HS-5 (cell line): ENCODE results near the gene ABAT.
"Not testable (repeated sequence)": the region's sequence is repeated elsewhere in the genome, so short reads cannot be mapped to it uniquely, and the experiment has no call there.

ENCODE experiments used
- DNase-seq: peaks from one replicate; pipeline ENCODE4 v3.0.0-alpha.2; 2012; ENCODE audit warnings: low read depth

The ABAT gene

DNA sequence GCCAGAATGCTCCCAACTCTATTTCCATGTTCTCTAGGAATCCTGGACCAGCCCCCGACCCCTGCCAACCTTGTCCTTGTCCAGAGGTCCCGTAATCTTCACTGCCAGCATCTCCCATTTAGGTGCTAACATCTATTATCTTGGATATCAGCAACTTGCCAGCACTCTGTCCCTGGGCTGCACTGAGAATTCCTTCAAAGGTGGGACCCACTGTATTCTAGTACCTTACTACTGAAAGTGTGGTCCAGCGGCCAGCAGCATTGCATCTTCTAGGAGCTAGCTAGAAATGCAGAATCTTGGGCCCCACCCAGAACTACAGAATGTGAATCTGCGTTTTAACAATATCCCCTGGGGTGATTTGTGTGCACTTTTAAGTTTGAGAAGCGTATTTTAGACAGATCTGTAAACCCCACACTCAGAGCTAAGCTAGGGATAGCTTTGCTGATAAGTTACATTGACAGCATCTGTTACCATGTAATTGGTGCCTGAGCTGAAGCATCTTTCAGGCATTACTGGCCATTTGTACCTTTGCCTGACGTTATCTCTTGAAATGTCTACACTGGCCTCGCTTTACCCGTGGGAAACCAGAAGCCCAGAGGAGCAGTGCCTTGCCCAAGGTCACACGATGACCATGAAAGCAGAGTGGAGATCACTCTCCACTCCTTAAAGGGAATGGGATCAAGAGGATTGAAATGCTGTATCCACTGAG lies 8.3 kb downstream of the ABAT start:
- DNase-seq = no peak

DNA sequence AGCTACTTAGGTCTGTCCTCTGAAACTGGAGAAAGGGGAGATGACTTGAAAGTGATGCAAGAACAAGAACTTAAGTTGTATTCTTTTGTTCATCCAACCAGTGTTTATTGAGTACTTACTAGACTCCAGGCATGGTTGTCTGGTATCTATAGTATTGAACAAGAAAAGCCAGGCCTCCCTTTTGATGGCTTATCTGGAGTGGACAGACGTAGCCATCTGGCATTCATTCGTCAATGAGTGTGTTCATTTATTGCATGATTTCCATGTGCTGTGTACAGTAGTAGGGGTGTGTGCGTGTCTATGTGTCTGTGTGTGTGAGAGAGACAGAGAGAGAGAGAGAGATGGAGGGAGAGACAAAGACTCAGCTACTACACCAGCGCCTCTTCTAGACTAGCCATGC lies 9.2 kb downstream of the ABAT start:
- DNase-seq = no peak

DNA sequence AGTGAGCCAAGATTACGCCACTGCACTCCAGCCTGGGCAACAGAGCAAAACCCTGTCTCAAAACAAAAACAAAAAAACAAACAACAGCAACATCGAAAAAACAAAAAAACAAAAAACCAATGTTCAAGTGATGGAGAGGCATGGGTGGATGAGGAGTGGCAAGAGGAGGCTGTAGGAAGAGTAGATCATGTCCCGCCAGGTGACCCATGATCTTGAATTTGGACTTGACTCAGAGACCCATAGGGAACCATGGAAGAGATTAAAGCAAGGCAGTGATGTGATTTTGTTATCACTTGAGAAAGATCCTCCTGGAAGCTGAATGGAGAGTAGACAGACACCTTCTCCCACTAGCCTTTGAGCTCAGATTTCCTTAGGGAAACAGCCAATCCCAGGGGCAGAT lies 11.2 kb downstream of the ABAT start:
- DNase-seq = no peak

DNA sequence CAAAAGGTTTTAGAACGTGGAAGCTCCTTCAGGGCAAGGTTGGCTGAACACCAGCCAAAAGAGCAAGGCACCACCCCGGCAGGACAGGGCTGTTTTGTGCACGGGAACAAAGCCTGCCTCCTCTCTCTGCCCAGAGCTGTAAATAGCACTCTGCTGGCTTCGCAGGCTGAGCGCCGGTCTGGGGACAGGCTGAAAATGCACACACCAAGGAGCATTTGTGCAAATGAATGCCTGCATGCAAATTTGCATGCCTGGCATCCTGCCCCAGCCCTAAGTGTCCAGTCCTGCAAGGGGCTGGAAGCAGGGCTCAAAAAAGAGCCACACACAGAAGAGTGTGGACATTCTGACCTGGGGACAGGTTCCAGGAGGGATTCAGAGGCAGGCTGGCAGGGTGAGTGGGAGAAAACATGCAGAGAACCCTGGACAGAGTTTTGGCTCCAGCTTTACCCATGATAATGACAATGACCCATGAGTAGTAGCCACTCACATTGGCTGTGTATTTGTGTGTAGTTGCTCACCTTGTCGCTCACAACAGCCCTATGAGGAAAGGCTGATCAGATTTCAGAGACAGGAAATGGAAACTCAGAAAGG lies 11.7 kb downstream of the ABAT start:
- DNase-seq = no peak

DNA sequence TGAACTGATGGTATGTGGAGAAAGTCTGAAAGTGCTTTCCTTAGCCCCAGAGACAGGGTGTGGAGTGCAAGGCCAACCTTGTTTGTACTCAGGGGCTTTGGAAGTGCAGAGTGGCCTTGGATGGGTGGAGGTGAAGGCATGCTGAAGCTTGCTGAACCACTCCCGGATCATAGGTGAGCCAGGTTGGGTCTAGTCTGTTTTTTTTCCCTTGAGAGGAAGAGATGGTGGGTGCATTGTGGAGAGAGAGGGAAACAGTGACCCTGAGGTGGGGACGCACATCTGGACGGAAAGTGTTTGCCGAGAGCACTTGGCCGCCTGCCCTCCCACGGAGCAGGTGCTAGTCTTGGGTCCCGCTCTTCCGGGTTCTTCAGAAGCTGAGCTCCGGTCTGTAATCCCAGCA lies 12.5 kb downstream of the ABAT start:
- no peak for DNase-seq

DNA sequence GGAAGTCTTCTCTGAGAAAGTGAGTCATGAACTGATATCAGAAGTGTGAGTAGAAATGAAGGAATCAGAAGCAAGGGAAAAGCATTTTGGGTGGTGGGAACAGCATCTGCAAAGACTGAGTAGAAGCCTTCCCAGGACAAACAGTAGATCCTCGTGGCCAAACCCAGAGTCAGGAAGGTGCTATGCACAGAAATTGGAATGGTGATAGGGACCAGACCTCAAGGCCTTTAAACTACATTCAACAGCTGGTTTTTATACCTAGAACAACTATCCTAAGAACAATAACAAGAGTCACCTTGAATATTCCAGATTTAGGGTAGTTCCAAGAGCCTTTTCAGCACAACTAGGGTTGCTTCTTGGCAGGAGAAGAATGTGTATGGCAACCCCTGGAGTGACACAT lies 15.3 kb downstream of the ABAT start:
- DNase-seq = no peak

DNA sequence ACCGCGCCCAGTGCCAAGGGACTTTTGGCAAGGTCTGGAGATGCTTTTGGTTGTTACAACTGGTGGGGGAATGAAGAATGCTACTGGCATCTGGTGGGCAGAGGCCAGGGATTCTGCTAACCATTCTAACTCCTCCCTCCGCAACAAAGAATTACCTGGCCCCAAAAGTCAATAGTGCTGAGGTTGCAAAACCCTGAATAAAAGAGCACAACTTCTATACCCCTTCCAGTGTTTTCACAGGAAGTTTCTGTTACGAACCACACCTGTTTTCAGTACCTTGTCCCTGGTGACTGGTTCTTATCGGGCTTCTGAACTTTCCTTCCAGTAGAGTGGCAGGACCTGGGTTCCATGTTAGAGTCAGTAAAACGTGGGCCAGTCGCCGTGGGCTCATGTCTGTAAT lies 17.3 kb downstream of the ABAT start:
- DNase-seq = no peak

DNA sequence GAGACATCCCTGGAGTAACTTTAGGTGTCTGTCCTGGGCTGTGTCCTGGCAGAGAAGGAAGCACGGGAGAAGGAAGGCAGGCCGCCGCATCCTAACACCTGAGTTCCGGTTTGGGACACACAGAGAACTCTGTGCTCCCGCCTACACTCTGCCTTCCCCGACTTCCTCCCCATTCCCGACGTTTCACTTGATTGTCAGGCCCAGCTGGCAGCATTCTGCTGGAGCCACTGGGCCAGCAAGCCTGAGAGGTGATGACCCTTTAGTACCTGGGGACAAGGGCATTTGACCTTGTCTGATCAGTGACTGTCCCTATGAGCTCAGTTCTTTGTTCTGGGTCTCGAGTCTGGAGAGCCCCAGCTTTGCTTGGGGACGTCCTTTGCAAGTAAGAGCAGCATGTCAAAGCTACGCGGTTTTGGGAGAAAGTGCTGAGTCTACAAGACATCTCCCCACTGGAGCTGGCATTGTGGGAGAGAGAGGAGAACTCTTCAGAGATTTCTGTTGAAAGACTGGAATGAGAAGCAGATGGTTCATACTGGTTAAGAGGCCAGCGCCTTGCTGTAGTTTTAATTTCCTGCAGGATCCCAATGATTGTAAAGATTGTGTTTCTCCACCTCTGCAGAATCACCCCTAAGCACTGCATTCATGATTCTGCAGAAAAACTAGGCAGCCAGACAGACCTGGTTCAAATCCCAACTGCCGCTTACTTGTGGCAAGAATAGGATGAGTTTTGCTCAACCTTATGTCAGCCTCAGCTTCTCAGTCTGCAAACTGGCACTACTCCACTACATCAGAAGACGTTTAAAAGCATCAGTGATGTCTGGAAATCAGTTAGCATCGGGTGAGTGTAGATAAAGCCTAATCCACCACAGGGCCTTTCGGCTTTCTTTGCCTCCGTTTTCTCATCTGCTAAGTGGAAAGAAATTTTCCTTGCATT lies 20.6 kb downstream of the ABAT start:
- no peak for DNase-seq

DNA sequence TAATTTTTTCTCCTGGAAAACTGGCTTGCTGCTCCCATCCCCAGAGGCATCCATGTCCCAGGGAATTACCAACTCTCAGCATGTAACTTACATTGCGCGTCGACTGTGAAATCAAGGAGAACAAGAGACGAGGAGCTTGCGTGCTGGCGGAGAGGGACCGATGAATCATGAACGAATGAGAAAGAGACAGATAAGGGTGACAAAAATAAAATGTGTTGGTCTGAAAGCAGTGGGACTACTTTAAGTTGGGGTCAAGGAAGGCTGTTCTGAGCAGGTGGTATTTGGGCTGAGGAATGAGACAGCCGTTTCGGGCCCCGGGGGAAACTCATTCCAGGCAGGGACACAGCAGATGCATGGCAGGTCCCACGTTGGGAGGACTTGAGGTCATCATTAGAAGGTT lies 22.5 kb downstream of the ABAT start:
- no peak for DNase-seq

DNA sequence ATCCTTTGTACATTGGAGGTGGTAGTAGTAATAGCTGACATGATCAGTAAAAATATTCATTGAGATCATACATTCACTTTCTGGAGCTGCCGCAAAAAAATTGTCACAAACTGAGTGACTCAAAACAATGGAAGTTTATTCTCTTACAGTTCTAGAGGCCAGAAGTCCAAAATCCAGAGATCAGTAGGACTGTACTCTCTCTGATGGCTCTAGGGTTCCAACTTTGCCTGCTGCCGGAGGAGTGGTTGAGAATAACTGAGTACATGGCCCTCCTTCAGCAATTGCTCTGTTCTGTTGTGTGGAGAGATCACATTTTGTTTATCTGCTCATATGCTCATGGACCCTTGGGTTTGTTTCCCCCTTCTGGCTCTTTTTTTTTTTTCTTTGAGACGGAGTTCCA lies 23.5 kb downstream of the ABAT start:
- DNase-seq = no peak

DNA sequence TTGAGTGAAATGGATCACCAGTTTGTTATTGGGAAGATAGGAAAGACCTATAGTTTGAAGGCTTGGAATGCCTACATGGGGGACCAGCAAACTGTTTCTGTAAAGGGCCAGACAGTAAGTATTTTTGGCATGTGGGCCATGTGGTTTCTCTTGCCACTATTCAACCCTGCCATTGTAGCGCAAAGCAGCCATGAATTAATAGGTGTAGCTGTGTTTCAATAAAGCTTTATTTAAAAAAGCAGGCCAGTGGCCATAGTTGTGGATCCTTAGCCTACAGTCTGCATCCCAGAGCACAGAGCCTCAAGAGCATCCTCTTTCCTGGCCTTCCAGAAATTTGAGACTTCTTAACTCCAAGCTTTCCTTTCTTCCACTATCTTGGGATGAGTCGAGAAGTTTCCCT lies 29.3 kb downstream of the ABAT start:
- DNase-seq = no peak

DNA sequence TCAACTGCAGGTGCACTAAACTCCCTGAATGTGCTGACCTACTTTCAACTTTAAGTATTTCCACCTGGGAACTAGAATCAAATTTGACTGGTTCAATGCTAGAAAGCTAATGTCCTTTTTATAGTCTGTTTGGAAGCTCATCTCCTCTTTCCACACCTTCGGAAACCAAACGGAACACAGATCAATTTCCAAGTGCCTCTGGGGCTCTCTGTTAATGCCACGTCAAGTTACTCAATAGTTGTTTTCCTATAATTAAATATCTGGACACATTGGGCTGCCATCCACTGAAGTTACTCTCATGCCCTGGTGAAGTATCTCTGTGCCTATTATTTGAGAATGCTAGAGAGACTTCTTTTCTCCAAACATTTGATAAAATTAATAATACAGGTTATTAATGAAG lies 29.7 kb downstream of the ABAT start:
- DNase-seq = no peak

DNA sequence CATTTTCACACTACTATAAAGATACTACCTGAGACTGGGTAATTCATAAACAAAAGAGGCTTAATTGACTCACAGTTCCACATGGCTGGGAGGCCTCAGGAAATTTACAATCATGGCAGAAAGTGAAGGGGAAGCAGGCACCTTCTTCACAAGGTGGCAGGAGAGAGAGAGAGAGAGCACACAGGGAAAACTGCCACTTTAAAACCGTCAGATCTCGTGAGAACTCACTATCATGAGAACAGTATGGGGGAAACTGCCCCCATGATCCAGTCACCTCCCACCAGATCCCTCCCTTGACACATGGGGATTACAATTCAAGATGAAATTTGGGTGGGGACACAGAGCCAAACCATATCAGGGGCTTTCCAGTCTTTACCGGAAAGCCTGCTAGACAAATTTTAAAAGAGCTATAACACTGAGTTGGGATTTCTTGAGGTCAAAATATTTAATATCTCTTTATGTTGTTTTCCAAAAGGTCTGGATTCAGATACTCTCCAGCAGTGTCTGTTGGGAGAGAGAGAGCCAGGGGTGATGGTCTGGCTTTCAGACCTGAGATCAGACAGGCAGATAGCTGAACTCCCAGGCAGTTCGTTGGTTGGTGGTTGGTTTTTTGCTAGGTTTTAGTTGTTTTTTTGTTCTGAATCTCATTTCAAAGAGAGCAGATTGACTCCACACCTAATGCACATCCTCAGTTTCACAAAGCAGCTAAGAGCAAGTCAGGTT lies 30.8 kb downstream of the ABAT start:
- DNase-seq = not testable (repeated sequence)

DNA sequence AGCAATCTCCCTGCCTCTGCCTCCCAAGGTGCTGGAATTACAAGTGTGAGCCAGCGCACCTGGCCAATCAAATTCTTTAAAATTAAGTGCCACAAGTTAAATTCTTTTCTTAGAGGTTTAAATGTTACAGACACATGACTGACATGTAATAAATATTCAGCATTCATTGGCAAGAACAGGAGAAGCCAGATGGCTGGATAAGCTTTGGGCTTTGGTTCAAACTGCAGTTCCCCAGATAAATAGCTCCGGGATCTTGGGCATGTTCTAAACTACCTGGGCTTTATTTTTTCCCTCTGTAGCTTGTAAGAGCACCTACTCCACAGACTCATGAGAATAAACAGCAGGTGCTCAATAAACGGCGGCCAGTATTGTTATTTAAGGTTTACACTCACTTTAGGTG lies 34.1 kb downstream of the ABAT start:
- no peak for DNase-seq

DNA sequence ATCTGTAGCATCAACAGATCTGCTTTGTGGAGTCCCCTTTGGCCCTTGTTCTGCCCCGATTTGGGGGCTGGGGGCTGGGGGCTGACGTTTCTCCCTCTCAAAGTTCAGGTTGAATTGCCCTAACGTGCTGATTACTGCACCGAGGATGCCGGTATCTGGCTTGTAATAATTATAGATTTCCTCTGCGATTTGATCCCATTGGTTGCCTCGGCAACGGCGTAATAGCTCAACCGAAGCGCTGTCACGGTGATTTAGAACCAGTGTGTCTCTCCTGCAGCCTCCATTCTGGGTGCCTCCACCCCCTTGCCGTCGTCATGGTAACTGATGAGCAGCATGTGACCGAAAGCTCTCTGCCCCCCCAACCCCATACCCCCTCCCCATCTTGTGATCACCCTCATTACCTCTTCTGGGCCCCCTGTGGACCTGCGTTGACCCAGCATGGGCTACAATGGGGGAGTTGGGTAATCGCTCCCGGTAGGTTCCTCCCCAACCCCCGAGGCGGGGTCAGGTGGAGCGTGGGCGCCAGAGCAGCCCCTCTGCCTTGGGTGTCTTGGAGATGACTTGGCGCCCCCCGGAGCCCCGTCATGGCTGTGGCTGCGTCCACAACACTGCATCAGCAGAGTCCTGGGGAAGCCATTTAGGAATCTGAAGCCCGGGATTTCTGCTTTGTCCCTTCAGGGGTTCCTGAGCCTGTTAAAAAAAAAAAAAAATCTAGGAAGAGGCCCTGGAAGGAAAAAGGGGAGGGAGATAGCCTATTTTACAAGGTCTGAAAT lies 38.4 kb downstream of the ABAT start:
- no peak for DNase-seq

DNA sequence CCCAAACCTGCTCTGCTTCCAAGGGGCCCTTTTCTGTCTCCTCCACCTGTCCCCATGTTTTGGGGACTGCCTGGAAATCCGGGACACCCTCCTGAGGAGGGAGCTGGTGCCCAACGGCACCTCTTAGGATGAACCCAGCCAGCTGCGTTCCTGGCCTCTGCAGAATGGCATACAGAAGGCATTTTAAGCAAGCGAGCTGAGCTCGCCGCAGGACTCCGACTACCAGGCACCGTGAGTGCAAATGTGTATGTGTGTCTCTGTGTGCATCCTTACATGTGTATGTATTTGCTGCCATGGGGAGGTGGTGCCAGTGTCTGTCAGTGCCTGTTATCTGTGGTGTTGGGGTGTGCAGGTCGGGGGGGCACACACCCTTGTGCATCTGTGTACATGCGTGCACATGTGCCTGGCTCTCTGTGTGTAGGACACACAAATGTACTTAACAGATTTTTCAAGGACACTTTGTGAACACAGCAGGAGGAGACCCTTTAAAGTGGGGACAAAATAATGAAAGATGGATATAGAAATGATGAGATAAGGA lies 39.3 kb downstream of the ABAT start:
- no peak for DNase-seq

DNA sequence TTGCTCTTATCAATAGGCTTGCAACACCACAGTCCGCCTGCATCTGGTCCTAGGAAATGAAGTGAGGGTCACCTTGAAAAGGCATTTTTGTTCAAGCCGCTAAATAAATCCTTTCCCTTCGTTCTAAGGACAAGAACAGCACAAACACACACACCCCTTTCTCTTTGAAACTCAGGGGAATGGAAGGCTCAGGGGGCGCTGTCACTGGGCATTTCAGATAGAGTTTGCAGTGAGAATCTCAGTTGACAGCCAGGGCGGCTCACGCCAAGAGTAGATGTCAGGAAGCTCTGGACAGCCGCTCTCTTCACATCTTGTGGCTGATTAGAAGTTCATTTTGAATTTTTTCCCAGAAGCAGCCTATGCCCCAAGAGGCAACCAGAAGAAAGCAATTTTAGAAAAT lies 39.8 kb downstream of the ABAT start:
- DNase-seq = no peak

DNA sequence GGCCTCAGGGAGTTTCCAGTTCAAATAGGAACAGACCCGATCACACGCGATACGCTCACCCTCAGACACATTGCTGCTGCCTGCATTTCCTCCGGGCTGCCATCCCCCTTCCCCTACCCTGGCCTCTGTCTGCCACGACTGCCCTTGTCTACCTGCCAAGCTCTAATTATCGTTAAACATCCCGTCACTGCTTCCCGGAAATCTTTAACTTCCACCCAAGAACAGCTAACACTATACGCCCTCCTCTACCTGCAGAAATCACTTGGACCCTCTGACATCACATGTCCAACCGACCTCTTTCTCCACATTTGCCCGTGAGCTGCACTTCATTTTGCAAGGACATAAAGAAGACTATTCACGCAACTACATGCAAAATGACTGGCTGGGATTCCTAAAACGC lies 40.4 kb downstream of the ABAT start:
- DNase-seq = no peak

DNA sequence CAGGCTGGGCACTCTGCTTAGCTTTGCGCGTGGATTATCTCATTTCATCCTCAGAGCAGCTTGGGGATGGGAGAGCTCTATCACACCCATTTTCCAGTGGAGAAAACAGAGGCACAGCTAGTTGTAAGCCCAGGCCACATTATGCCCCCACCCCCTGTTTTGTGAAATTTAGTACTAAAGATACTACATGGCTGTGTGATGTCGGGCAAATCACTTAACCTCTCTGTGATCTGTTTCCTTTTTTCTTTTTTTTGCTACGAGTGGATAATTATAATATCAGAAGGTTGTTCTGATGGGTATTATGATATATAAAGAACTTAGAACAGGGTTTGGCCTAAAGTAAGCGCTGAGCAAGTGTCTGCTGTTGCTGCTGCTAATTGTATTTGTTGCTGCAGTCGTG lies 41.6 kb downstream of the ABAT start:
- DNase-seq = no peak

DNA sequence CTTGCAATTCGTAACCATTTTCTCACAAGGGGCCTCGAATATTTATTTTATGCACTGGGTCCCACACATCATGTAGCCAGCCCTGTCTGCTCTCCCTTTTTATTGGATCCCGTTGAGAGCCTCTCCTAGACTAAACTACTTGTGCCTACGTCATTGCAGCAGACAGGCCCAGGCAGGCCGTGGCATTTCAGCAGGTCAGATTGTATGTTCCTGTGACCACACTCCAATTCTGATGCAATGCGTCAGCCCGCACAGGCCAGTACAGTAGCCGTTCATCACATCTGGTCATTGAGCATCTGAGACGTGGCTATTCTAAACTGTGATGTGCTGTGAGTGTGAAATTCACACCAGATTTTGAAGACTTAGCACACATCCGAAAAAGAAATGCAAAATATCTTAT lies 42.2 kb downstream of the ABAT start:
- no peak for DNase-seq

DNA sequence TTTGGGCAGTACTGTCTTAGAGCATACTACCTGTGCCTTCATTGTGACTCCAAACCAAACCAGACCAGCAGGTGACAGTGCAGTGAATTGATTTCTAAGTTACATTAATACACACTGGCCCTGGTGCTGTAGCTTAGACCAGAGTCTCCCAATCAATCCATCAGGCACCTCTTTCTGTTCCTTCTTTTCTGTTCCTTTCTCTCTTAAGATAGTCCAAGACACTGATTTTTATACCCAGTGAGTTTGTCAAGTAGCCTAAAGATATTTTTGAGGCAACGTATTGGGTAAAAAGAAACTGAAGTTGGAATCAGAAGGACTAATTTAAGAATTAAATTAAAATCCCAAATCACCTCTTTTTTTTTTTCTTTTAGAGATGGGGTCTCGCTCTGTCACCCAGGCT lies 43.1 kb downstream of the ABAT start:
- no peak for DNase-seq
